GM19025 (cell line): ENCODE data around the gene EEF1G.
A peak's percentile ranks its signal among the peaks of the same experiment; 100 is the strongest.

ENCODE experiments used
- ATAC-seq: cut with Tn5 transposase; IDR thresholded peaks from one replicate; pipeline ENCODE4 v1.9.1; 2021; ENCODE audit warnings: mild to moderate bottlenecking, low read depth, moderate library complexity; ENCODE audit not compliant: unreplicated experiment

The EEF1G gene

DNA sequence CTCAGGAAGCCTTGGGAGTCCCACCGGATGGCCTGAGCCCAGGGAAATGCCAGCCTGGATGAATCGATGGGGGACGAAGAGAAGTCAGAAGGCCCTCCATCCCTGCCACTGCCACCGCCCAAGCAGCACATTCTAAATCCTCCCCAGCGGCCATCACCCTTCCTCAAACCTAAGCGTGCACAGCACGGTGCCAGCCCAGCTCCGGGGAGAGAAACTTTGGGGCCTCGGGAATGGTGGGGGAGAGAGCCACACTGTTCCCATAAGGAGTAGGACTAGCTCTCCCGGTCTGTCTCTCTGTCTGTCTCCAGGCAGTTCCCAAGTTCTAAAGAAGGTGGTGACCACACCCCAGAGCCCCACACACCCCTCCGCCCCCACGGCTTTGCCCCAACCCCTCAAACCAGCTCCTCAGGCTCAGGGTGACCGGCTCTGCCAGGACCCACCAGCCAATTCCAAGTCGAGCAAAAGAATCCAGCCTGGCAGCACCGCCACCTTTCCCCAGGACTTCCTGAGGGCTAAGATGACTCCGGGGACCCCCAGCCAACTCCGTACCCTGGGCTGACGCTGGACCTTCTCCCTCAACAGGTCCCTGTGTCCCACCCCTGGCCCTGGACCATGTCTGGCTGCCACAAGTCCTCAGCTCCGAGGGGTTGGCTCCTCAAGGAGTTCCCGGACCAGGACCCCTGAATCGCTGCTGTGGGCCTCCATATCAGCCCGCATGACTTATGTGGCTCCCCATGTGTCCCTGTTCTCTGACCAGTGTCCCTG, 29.8 kb downstream of the EEF1G start:
- no peak for ATAC-seq

DNA sequence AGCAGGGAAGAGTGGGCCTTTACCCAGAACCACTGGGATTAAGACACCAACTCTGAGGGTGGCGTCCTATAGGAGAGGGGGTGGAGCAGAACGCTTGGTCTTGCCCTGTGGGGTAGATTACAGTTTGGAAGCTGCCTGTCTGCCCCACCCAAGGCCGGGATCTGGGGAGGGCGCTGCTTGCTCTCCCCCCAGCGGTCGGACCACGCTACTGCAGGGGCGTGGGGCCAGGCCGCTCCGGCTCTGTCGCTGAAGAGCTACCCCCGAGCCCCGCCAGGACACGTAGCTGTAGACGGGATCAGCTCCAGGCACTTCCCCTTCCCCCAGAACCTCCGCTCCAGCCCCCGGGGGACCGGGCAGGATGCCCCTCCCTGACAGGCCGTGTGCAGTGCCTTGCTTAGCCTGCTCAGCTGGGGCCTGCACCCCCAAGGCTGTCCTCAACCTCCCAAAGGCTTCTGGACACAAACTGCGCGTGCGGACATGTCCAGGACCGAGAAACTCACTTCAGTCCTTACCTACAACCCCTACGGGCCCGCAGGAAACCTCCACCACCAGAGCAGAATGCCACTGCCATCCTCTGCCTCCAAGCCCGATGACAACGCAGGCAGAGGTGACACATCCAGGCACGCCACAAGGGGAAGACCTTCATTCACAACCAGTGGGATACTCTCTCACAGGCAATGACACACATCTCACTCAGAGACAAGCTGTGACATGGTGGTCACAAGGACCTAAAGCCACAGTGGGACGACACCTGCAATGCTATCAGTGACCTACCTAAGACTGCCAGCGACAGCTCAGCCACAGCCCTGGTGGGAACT, 30.7 kb downstream of the EEF1G start:
- ATAC-seq, result no peak

DNA sequence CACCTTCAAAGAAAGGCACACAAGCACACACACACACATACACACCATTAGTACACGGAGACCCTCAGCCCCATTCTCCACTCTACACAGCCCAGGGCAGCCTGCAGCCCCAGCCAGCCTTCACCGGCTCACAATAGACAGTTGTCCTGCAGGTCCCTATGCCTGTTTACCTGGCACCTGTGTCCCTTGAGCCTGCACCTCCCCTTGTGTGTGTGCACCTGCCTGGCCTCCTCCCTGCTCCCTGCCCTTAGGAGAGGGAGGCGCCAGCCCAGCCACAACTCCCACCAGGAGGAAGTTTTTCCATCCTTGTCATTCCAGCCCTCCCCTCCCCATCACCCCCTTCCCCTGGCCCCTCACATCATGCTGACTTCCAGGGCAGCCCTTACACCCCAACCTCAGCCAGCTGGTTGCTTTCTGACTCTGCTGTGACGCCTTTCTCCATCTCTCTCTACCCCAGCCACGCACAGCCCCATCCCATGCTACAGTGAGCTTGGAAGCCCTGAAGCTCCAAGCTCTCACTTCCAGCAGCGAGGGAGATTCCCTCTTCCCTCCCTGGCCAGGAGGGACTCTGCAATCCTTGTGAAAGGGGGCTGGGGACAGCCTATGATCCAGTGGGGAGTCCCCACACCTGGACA, 31.5 kb downstream of the EEF1G start:
- ATAC-seq, result no peak

DNA sequence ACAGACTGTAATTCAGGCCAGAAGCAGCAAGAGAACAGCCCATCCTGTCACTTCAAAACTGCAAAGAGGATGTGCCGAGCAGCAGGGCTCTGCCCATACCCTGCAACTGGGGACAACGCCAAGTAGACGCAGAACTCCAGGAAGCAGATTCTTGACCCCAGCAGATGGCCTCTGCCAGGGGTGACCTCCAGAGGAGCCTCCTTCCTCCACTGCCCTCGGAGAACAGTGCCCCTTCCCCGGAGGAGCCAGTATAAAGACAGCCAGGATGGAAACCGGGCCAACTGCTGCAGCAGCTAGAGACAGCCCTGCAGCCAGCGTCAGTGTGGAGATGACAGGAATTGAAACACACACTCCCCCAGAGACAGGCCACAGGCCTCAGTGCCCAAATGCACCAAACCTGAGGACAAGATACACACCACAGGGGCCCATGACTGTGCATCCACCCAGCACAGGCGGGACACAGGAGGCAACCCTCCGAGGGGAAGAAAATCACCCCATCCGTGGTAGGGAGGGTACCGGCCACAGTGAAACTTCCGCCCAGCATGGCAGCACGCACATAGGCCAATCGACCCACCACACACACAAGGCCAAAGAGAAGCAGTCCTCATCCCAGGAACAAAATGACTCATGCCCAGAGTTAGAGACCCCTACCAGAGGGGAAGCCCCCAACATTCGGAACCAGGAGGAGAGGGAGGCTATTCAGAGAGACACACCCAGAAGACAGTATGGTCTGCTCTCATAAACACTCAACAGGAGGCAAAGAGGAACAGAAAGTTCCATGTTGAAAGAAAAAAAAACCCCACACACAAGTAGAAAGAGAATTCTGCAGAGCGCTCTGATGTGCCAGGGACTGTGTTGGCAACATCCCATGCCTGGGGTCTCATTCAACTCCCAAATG, 32.6 kb downstream of the EEF1G start:
- peak; percentile 46 for ATAC-seq

DNA sequence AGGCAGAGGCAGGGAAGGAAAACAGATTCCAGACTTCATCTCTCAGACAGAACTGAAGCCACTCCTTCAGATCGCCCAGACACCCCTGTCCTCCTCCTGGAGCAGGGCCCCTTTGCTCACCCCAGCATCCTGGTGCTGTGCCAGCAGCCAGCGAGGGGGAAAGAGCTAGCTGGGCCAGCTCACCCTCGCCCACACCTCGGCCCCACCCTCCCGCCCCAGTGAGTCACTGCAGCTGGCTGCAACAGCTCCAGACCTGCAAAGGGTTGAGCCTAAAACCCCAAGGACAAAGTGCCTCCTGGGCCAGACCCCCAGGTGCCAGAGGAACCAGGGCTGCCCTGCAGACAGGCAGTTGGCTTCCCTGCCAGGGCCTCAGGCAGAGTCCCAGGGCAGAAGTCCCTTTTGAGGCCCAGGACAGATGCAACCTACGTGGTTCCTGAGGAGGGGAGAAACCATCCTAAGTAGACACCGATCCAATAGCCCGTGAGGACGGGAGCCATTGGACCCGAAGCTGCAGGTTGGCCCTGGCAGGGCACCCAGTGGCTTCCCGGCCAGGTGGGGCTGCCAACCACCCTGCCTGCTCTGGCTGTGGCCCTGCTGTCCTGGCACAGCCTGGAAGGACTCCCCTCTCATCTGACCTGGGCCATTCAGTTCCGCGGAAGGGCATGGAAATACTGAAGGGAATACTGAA, 34.3 kb downstream of the EEF1G start:
- no peak for ATAC-seq

DNA sequence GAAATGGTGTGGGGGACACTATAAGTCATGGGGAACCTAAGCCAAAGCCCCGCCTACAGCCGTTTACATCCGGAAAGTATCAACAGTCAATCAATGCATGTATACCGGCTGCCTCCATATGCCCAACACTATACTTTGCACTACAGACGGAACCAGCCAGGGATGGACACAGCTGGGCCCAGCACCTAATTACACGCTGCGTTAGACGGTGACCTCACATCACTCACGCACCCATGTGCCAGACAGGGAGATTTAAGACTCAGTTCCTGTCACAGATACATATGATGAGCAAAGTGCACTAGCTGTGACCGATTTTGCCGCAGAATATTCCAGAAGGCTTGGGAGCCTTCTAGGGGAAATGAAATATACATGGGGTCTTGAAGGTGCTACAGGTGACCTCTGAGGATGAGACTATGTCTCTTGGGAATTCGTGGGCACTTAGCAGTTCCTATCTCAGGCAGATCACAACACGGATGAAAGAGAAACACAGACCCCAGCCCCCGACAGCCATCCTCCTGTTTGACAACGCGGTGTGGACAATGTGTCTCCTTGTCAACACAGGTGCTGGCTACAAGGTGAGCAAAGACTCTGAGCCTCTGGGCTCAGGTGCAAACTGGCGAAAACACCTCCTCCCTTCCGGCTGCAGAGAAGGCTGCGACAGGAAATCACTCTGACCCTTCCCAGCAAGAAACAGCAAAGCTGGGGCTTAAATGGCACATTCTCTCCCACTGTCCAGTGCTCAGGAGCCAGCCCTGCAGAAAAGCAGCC, 35.0 kb downstream of the EEF1G start:
- no peak for ATAC-seq

DNA sequence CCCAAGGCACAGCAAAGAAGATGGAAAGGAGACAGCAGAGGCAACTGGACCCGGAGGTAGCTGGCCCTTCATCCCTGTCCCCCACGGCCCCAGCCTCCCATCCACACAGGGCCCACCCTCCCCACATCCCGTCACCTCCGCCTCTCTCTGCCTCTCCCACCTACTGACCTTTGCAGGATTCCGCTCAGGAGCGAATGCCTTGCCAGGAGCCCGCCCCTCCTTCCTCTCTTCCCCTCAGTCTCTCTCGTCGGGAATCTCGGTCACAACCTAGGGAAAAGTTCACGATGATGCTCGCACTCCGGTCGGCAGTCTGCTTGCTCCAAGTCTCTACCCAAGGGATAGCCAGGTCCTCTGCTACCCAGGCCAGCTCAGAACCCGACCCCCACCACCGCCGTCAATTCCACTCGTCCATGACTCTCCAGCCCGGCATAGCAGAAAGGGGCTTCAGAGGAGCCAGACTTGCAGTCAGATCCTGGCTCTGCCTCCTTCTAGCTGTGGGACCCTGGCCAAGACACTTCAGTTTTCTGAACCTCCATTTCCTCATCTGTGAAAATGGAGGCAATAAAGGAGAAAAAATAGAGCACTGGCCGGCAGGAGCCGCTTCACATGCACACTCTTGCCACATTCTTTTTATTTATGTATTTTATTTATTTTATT, 37.3 kb downstream of the EEF1G start:
- no peak for ATAC-seq

DNA sequence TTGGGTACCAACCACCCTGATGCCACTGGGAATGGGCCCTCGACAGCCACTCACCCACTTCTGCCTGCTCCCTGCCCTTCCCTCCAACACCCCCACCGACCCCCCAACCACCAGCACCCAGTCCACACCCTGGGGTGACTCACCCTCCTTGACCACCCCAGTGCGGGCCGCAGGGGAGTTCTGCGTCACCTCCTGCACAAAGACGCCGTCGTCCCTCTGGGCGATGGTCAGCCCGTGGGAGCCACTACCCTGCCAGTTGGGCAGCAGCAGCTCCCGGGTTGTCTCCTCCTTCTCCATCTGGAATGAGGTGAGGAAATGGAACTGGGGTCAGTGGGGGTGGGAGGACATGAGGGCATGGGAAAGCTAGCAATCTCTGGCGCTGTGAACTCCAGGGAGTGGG, 37.9 kb downstream of the EEF1G start:
- ATAC-seq, result no peak

DNA sequence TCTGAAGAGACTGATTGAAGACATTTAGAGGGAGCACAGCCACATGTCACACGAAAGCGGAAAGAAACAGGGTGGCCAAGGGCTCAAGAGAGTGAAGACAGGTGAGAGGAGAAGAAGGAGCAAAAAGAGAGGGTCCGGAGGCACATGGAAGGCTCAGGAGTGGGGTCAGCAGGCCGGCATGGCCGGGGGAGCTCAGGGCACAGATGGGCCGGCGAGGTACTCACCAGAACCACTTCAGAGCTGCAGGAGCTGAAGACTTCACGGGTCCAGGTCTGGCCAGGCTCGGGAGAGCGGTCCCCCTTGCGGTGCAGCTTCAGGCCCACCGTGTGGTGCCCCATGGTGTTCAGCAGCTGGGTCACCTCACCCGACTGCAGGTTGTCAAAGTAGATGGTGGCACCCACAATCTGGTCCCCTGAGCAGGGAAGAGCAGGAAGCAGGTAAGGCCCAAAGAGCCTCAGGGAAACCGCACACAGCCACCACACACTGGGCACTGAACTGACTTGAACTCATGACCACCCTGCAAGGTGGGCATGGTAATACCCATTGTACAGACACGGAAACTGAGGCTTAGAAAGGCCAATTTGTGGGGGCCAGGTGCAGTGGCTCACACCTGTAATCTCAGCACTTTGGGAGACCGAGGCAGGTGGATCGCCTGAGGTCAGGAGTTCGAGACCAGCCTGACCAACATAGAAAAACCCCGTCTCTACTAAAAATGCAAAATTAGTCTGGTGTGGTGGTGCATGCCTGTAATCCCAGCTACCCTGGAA, 38.7 kb downstream of the EEF1G start:
- ATAC-seq, result no peak

DNA sequence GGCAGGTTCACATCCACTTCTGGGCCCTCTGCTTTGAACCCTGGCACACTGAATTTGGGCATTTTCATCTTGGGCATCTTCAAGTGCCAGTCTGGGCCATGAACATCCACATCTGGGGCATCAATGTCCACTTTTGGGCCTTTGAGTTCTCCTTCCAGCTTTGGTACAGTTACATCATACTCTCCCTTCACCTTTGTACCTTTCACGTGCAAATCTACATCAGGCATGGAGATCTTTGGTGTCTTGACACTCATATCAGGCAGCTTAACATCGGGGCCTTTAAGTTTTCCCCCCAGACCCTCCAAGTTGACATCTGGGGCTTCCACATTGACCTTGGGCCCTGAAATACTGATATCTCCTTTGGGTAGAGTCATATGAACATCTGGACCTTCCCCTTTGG, 41.6 kb downstream of the EEF1G start:
- no peak for ATAC-seq

DNA sequence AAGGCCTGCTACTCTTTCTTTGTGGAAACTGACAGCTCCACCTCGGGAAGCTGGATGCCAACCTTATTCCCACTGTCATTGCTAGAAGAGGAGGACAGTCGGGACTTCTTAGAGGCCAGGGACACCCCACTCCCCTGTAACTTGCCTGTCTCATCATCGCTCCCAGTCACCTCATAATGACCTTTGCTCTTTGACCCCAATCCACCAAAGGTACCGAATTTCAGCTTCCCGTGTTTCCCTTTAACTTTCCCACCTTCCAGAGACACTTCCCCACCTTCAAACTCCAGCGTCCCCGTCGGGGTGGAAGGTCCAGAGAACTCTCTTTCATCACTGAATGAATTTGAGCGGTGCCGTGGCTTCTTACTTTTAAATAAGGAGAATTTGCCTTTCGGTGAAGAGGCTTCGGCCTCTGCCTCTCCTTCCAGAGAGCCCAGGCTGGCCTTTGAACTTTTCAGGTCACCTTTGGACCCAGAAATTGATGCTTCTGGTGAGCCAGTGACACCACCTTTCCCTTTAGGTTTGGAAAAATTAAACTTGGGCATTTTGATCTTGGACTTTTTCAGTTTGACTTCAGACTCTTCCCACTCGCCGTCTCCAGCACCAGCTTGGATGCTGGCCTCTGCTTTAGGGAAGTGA, 56.8 kb downstream of the EEF1G start:
- ATAC-seq, result no peak

DNA sequence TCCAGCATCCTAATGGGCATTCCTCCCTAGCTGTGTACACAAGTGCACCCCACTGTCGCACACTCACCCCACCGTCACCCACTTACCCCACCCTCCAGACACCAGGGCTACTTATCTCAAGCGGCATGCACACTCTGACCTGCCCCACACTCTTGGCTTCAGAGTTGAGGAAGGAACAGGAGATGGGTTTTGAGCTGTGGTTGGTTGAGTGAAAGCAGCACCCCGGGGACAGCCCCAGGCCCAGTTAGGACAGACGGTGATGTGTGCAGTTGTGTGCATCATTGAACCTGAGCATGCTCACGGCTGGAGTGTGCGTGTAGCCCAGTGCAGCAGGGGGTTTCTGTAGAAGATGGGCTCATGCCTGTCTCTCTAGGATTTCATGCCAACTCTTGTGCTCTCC, 59.5 kb downstream of the EEF1G start:
- no peak for ATAC-seq

DNA sequence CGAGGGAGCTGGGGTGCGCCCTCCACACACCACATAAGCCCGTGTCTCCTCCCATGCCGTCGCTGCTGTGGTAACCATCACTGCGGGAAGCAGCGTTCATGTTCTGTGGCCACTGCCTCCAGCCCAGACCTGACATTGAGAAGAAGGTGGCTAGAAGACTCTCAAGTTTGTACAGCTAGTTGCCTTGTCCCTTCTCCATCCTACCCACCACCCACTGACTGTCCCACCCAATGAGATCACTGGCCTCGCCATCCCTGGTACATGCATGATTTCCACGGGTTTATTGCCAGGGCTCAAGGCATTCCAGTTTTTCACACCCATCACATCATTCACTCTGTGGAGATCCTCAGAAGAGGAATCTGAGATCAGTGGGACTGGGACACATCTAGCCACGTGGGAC, 60.1 kb downstream of the EEF1G start:
- ATAC-seq, result no peak

DNA sequence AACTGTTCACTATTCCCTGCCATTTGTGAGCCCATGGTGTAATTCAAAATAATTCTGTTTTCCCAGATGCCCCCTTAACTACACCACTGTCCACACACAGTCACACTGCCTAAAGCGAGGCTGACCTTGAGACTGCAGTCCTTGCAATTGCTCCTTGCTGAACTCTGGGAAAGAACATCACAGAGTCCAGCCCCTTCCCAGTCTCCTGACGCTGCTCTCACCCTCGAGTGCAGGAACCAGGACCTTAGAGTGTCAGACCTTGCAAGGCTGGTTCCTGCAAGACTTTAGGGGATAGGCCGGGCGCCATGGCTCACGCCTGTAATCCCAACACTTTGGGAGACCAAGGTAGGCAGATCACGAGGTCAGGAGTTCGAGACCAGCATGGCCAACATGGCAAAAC, 60.7 kb downstream of the EEF1G start:
- no peak for ATAC-seq
